Measurements from ENCODE around the gene IL12RB2.

GRCh38 chr1:67431156-67431765 is 123.6 kb downstream of the IL12RB2 start:
- no peak for TF ChIP-seq TAF1 (IDR thresholded peaks at IDR 0.05; ENCODE audit: low read depth, low read length)
- no peak for TF ChIP-seq POLR2AphosphoS5 (IDR thresholded peaks at IDR 0.05; ENCODE audit: low read depth, low read length)
- TF ChIP-seq POLR2A (IDR thresholded peaks at IDR 0.05; ENCODE audit: low read depth, low read length), result no peak; the same call in 1 of the 2 replicates
- no peak for TF ChIP-seq PAX5 (IDR thresholded peaks at IDR 0.05; ENCODE audit: insufficient read depth, low read length, severe bottlenecking)
- TF ChIP-seq POU2F2 (IDR thresholded peaks at IDR 0.05; ENCODE audit: low read depth, low read length), result no peak
- no peak for TF ChIP-seq SPI1 (IDR thresholded peaks at IDR 0.05; ENCODE audit: low read depth, low read length)

All from GM12891 (cell line).